Endothelial cell (in vitro differentiated cells): ENCODE data around the gene PIGT. TPM values are rescaled to one million over a fixed set of nuclear protein-coding genes. Genes with fewer than 3 reads are reported as not detected.

Experiments used
- DNase-seq: peaks from one replicate; pipeline ENCODE4 v3.0.0; 2021; ENCODE audit warnings: low spot score
- H3K27ac Mint-ChIP-seq: one replicate; pipeline ENCODE4 v1.8.0; 2021; ENCODE audit warnings: mixed read lengths, inconsistent platforms; ENCODE audit not compliant: unreplicated experiment
- H3K27me3 Mint-ChIP-seq: one replicate; pipeline ENCODE4 v1.8.0; 2021; ENCODE audit warnings: mild to moderate bottlenecking, moderate library complexity, mixed read lengths, inconsistent platforms; ENCODE audit not compliant: unreplicated experiment
- H3K36me3 Mint-ChIP-seq: one replicate; pipeline ENCODE4 v1.8.0; 2021; ENCODE audit warnings: mild to moderate bottlenecking, low read depth, mixed read lengths, inconsistent platforms; ENCODE audit not compliant: unreplicated experiment
- H3K4me1 Mint-ChIP-seq: one replicate; pipeline ENCODE4 v1.8.0; 2021; ENCODE audit warnings: mild to moderate bottlenecking, mixed read lengths, inconsistent platforms; ENCODE audit not compliant: unreplicated experiment
- H3K4me3 Mint-ChIP-seq: one replicate; pipeline ENCODE4 v1.8.0; 2021; ENCODE audit warnings: mild to moderate bottlenecking, mixed read lengths, inconsistent platforms; ENCODE audit not compliant: unreplicated experiment
- H3K9me3 Mint-ChIP-seq: one replicate; pipeline ENCODE4 v1.8.0; 2021; ENCODE audit warnings: mixed read lengths, inconsistent platforms; ENCODE audit not compliant: unreplicated experiment
- CTCF ChIP-seq: fragments of 200-600 bp; sonication (generic); IDR thresholded peaks from one replicate; pipeline ENCODE4 v1.5.0; 2021; ENCODE audit warnings: antibody characterized with exemption; ENCODE audit not compliant: unreplicated experiment
- total RNA-seq: library from RNA; stranded (reverse); fragmentation: NEBNext Ultra II Directional; extraction: Animal tissue kit (Norgen Biotek cat#: 25700); gene quantifications from one replicate; pipeline ENCODE4 v1.2.1, GENCODE V29; 2021; ENCODE audit not compliant: unreplicated experiment

Gene PIGT
- total RNA-seq, 1 donor from 2014 or later = 68.6 TPM

GRCh38 chr20:45373353-45374100 lies 42.4 kb upstream of the PIGT start:
- H3K4me3 Mint-ChIP-seq = peak overlapping the region; percentile 71

GRCh38 chr20:45374101-45374467 lies 41.9 kb upstream of the PIGT start:
- no peak for TF ChIP-seq CTCF

More at GRCh38 chr20:45373353-45374100, 42.4 kb upstream of the PIGT start:
- Mint-ChIP-seq H3K9me3 (no peaks in the 10 kb centered on the region), H3K4me1 (peaks cover 3% of the 10 kb centered on the region), H3K27ac (no peak overlapping the region), H3K36me3 (no peaks in the 10 kb centered on the region), H3K27me3 (peaks cover 3% of the 10 kb centered on the region)
- TF ChIP-seq CTCF = peak; percentile 70
- peak; percentile 90 for DNase-seq

GRCh38 chr20:45374966-45375365 lies 41.0 kb upstream of the PIGT start:
- Mint-ChIP-seq H3K27ac (no peak overlapping the region), H3K4me3 (no peak overlapping the region), H3K27me3 (peaks cover 3% of the 10 kb centered on the region), H3K36me3 (no peaks in the 10 kb centered on the region), H3K4me1 (peaks cover 3% of the 10 kb centered on the region), H3K9me3 (no peaks in the 10 kb centered on the region)
- DNase-seq = no peak
- TF ChIP-seq CTCF = no peak

More at GRCh38 chr20:45374101-45374467, 41.9 kb upstream of the PIGT start:
- Mint-ChIP-seq H3K9me3 (no peaks in the 10 kb centered on the region), H3K27ac (no peak overlapping the region), H3K4me1 (peaks cover 3% of the 10 kb centered on the region), H3K27me3 (peaks cover 3% of the 10 kb centered on the region), H3K4me3 (no peak overlapping the region), H3K36me3 (no peaks in the 10 kb centered on the region)
- no peak for DNase-seq

GRCh38 chr20:45377269-45377668 lies 38.7 kb upstream of the PIGT start:
- Mint-ChIP-seq H3K4me3 (no peak overlapping the region), H3K9me3 (no peaks in the 10 kb centered on the region), H3K4me1 (peaks cover 3% of the 10 kb centered on the region), H3K27me3 (peaks cover 3% of the 10 kb centered on the region), H3K36me3 (no peaks in the 10 kb centered on the region), H3K27ac (no peak overlapping the region)
- TF ChIP-seq CTCF = no peak
- no peak for DNase-seq

- Mint-ChIP-seq H3K4me3 (no peak within 1 kb of the TSS), H3K4me1 (no peaks in the 10 kb centered on the region), H3K9me3 (no peaks in the 10 kb centered on the region), H3K36me3 (no peaks in the 10 kb centered on the region), H3K27ac (no peak within 1 kb of the TSS), H3K27me3 (peaks cover 1% of the 10 kb centered on the region)
- no peak for TF ChIP-seq CTCF
- DNase-seq = no peak
Observed at GRCh38 chr20:45378191-45378590, 37.8 kb upstream of the PIGT start, which contains the start of gene TP53TG5. TSS of gene TP53TG5 (minus strand) at chr20:45378325. CDS start at chr20:45378236, 89 bp downstream.
